Hepatocyte (in vitro differentiated cells): Measurements from ENCODE around the gene RFTN1.

Experiments
- CTCF ChIP-seq: fragments of 200-600 bp; sonication (generic); IDR thresholded peaks from 2 replicates; pipeline ENCODE4 v1.5.1; 2016; ENCODE audit warnings: antibody characterized with exemption, mild to moderate bottlenecking; ENCODE audit not compliant: poor library complexity
- EZH2 ChIP-seq: fragments of 200-600 bp; sonication (generic); IDR thresholded peaks from 2 replicates; pipeline ENCODE4 v1.6.1; 2016; ENCODE audit warnings: antibody characterized with exemption, mild to moderate bottlenecking, borderline replicate concordance
- EZH2phosphoT487 ChIP-seq: fragments of 200-600 bp; sonication (generic); IDR thresholded peaks from one replicate; pipeline ENCODE4 v1.6.1; 2018; ENCODE audit warnings: antibody characterized with exemption, mild to moderate bottlenecking, low read depth, moderate library complexity; ENCODE audit not compliant: unreplicated experiment, severe bottlenecking

- TF ChIP-seq CTCF (peak; percentile 58), EZH2 (no peak), EZH2phosphoT487 (no peak)
Observed at GRCh38 chr3:16516695-16517481, 3.4 kb upstream of the RFTN1 start.
